HG02970 (cell line): ENCODE data around the gene SNTG2.
"Not testable (repeated sequence)": the region's sequence is repeated elsewhere in the genome, so short reads cannot be mapped to it uniquely, and the experiment has no call there.

Experiments
- ATAC-seq: cut with Tn5 transposase; IDR thresholded peaks from one replicate; pipeline ENCODE4 v1.9.1; 2021; ENCODE audit warnings: mild to moderate bottlenecking, moderate library complexity, moderate number of reproducible peaks; ENCODE audit not compliant: unreplicated experiment, low FRiP score

Gene SNTG2

GRCh38 chr2:1082456-1083205 is 132.0 kb downstream of the SNTG2 start:
- ATAC-seq = no peak

- no peak for ATAC-seq
Measured at GRCh38 chr2:1088192-1088860, 137.7 kb downstream of the SNTG2 start.

GRCh38 chr2:1088940-1089339 is 138.3 kb downstream of the SNTG2 start:
- ATAC-seq = no peak

- ATAC-seq = no peak
Measured at GRCh38 chr2:1091895-1092585, 141.4 kb downstream of the SNTG2 start.

DNA sequence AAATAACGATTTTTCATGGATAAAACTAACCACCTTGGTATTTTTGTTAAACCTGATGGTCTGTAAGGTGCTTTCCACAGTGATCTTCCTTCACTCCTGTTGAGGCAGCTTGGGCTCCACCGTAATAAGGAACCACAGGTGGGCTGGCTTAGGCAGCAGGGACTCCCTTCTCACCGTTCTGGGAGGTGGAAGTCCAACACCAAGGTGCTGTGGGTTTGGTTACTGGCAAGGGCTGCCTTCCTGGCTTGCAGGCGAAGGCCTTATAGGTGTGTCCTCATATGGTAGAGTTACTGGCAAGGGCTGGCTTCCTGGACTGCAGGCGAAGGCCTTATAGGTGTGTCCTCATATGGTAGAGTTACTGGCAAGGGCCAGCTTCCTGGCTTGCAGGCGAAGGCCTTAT is 143.0 kb downstream of the SNTG2 start:
- not testable (repeated sequence) for ATAC-seq

DNA sequence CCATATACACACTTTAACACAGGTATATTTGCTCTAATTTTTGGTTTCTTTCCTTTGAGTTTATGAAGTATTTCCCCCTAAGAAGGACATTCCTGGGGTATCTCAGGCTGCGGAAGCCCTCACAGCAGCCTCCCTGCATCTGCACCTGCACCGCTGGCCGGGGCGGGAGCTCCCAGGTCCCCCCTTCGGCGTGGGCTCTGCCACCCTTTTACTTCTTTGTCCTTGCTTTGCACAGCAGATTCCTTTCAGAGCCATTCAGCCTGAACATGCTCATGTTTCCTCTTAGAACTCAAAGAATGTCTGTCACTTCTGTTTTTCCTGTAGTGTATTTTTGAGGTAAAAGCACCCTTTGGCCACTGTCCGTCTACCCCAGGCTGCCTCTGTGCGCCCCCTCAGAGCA is 146.5 kb downstream of the SNTG2 start:
- ATAC-seq = no peak

- ATAC-seq = no peak
Measured at GRCh38 chr2:1099418-1099817, 148.8 kb downstream of the SNTG2 start.

DNA sequence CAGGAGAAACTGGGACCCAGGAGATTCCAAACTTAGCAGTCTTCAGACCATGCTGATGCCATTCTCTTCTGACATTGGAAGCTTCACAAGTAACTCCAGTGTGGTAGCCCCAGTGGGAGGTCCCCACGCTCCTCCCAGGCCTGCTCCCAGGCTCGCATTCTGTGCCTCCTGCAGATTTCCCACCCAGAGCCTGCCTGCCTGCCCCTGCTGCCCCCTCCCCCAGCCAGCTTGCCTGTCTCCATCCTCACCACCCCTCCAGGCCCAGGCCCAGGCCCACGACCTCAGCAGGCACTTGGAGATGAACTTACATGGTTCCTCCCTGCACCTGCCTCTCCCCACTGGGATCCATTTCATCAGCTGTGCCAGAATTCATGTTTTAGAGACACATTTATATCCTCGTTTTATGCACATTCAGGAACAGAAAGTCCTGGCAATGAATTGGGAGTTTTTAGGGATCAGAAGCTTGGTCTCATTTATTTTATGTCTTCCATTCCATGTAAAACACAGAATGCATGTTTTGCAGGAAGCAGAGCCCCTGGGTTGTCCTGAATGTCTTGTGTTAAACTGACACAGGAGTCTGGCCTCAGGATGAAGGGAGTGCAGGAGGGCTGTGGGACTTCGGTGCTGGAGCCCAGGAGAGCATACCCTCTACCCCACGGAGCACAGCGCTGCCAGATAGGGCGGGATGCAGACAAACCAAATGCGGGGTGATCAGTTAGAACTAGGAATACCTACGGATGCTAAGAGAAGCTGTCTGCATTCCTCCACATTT is 150.5 kb downstream of the SNTG2 start:
- ATAC-seq = no peak

DNA sequence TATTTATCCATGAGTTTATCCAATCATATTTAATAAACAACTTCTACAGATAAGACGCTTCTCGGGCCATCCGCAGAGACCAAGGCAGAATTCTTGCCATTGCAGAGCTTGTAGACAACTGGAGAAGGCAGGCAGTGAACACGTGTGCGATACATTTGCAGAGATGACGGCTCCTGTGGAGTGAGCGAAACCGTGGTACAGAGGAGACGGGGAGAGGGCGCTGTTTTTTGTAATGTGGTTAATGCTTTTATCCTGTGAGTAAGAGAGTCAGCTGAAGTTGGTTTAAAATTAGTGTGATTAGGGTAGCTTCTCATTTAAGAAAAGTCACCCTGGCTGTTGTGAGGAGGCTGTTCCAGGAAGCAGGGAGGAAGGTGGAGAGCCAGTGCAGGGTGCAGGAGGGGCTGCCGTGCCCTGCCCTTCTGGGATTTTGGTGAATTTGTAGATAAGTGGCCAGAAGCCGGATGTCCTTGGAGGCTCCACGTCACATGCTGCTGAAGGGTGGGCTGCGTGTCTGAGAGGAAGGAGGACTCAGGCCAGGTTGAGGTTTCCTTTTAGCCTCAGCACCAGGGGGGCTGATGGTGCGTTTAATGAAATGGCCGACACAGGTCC is 151.4 kb downstream of the SNTG2 start:
- ATAC-seq = no peak

DNA sequence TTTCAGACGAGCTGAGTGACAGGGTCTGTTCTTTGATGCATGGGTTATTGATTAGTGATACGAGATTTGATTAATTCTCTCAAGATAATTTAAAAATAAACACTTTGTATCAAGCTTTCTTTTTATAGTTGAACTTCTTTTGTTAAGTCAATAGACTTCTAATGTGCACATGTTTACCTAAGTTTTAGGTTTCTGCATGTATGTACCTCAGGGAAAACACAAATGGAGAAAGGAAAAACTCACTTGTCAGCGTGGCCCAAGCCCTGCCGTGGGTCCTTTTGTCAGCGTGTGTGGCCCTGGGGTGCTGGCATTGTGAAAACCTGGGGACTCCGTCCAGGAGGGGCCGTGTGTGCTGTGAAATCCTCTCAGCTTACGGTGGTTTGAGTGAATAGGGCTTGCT is 153.7 kb downstream of the SNTG2 start:
- ATAC-seq = no peak

GRCh38 chr2:1106344-1106743 is 155.7 kb downstream of the SNTG2 start:
- ATAC-seq = not testable (repeated sequence)

GRCh38 chr2:1115843-1116539 is 165.3 kb downstream of the SNTG2 start:
- ATAC-seq = no peak

DNA sequence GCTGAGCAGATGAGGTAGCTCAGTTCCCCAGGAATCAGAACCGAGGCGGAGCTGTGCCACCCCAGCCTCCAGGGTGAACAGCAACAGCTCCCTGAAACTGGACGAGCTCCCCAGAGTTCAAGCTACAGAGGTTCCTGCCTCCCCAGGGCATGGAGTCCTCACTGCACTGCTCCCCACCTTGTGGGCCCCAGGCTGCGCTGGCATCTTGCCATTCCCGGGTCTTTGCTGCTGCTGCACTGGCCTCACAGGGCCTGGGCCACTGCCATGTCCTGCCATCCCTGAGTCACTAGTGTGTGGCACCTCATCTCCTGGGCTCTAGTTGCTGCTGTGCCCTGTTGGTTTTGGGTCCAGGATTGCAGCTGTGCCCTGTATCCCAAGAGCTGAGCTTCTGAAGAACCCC is 166.9 kb downstream of the SNTG2 start:
- ATAC-seq = no peak

- no peak for ATAC-seq
Measured at GRCh38 chr2:1125217-1125616, 174.6 kb downstream of the SNTG2 start.

DNA sequence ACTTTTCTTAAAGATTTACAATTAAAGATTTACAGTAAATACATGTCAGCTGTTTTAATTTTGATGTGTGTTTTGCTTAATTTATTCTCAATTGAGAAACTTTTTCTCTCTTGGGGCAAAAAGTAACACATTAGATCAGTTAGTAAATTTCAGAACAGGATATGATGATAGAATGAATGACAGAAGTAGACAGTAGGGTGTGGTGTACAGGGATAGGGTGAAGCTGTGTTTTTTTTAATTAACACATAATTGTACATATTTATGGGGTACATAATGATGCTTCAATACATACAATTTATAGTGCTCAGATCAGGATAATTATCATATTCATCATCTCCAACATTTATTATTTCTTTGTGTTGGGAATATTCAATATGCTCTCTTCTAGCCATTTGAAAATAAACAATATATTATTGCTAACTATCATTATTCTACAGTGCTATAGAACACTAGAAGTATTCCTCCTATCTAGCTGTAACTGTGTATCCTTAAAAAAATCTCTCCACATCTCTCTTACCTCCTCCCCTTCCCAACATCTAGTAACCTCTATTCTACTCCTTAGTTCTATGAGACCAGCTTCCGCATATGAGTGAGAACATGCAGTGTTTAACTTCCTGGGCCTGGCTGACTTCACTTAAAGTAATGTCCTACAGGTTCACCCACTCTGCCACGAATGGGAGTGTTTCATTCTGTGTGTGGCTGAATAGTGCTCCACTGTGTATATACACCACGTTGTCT is 175.2 kb downstream of the SNTG2 start:
- ATAC-seq = no peak

- no peak for ATAC-seq
Measured at GRCh38 chr2:1129982-1130381, 179.3 kb downstream of the SNTG2 start.

GRCh38 chr2:1130922-1131321 is 180.3 kb downstream of the SNTG2 start:
- no peak for ATAC-seq

DNA sequence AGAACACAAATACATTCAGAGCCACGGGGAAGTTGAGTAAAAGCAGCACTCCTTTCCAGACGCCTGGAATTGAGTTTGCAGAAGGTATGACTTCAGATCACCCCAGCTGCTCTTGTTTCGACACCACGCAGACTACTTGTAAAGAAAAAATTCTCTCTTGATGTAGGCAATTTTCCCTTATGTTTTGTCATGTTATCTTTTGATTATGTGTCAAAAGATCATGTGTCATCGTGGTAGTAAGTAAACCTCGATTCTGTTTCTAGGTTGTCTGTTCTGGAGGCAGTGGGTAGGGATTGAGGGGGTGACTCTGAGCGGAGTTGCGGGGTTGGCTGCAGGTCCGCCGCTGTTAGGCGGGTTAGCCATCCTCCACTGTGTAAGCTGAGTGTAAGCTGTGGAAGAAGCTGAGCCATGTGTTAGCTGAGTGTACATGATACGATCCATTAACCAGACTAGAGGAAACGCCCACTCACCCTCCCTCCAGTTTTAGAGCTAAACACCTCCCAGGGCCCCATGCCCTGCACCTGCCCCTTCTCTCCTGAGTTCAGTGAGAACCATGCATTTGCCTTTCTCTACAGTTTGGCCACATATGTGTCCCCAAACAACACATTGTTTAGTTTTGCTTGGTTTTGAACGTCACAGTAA is 181.8 kb downstream of the SNTG2 start:
- no peak for ATAC-seq

GRCh38 chr2:1133896-1134295 is 183.2 kb downstream of the SNTG2 start:
- ATAC-seq = not testable (repeated sequence)
